ENCODE data around the gene CMSS1.
"Not testable (repeated sequence)": the region's sequence is repeated elsewhere in the genome, so short reads cannot be mapped to it uniquely, and the experiment has no call there.

Gene CMSS1

DNA sequence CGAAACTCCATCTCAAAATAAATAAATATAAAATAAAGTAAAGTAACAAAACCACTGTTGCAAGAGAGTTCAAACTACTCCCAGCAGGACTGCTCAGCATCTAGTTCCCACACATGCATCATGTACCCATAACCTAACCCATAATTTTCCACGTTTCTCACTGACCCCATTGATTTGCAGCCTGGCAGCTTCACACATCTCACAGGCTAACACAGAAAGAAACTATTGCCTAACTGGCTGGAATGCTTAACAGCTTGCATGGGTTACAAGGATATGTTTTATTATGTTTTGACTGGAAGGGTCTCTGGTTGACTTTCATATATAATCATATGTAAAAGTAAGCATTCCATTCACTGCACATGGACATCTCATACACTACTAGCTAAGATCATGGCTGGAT is 387.5 kb downstream of the CMSS1 start:
- DNase-seq, result no peak

DNA sequence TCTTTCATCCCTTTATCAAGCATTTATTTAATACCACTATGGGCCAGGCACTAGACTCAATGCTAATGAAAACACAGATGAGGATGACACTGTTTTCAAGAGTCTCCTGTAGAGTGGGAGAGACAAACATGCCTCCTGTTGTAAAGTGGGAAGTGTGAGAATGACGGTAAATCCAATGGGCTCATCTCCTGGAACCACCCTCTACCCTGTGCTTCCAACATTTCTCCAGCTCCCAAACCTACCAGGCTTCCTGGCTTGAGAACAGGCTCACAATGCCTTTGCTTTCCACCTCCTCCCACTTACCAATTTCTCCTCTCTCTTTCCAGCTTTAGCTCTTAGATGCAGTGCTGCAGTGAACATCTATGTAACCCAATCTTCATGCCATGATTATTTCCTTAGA is 389.0 kb downstream of the CMSS1 start:
- no peak for DNase-seq

DNA sequence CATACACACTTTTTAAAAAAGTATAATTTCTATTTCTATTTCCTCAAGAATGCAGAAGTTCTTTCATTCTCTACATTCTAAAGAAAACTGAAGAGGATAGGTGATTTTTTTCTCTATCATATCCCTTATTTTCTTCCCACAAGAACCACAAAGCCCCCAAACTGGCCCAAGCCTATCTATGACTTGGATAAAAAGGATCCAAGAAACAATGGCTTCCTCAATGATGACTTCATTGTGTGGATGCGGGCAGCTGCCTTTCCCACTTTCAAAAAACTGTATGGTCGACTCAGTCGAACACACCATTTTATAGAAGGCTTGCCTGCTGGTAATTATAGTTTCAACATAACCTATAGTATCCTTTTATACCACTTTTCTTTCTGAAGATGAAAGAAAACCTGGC is 390.2 kb downstream of the CMSS1 start:
- DNase-seq, result no peak

DNA sequence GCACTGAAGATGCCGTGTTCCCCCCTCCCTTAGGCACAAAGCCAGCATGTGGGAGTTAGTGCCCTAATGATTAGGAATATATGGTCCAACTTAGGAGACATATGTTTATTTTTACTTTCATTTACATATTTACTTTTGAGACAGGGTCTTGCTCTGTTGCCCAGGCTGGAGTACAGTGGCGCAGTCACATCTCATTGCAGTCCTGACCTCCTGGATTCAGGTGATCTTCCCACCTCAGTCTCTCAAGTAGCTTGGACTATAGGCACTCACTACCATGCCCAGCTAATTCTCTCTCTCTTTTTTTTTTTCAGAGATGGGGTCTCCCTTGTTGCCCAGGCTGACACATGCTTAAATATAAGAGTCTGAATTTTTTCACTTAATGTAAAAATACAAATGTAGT is 391.5 kb downstream of the CMSS1 start:
- DNase-seq, result no peak

DNA sequence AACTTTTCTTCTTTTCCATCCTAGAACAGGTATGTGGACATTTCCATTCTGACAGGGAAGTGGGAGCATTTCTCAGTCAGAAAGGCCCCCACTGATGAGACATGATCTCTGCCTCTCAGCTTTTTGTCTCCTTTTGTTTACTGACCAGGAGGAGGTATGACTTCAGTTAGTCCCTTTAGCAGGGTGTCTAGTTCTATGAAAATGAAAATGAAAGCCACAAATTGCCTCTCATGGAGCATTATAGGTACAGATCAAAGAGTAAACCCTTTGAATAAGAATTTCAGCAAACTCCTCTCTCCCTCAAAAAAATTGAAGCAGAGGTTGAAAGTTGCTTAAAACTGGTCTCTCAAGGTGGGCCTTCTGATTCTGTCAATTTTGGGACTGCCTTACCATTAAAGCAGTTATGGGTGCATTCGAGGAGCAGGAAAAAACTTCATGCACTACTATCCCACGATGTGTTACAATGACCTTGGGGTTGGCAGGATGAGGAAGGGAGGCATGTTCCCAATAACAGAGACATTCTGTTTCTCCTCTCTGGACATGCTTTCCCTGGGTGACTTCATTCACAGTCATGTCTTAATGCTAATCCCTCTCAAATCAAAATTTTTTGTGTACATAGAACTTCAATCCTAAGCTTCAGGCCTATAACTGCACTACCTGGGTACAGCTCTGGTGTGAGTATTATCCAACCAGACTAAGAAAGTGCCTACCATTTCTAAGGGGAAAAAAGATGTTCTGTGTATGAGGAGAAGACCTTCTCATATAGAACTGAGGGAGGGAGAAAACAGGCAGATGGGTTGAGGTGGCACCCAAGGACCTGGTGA is 392.5 kb downstream of the CMSS1 start:
- DNase-seq, result peak; percentile 28

DNA sequence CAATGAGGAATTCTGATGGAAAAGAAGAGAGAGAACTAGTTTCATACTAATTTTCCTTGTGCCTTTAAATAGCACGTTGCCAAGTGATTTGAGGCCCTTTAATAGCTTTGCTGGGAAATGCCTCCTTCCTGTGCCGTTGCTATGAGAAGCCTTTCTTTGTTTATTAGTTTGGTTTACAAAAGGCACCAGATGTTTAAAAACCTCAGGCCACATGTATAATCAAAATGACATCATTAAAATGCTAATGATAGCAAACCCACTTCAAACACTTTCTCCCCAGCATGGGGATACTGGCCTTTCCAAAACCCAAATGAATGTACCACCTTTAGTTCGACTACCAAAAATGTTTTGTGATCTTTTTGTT is 393.1 kb downstream of the CMSS1 start:
- DNase-seq, result peak; percentile 37

DNA sequence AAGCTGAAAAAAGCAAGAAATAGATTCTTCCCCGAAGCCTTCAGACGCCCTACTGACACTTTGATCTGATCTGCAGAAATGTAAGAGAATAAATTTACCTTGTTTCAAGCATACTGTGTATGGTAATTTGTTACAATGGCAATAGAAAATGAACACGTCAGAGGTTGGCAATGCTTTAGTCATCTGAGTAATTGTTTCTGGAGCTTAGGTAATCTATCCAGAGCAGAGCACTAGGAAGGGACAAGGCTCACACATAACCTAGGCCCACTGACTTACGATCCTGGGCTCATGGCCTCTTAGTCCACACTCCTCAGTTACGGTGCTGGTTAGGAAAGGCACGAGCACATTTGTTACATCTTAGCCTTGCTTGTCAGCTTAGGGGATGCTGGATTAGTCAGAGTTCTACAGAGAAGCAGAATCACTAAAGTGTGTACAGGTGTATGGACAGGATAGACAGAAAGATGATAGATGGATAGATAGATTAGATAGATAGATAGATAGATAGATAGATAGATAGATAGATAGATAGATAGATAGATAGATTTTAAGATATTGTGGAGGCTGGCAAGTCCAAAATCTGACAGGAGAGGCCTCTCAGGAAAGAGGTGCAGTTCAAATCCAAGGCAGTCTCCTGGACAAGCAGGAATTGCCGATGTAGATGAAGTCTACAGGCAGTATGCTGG is 396.4 kb downstream of the CMSS1 start:
- DNase-seq, result no peak

DNA sequence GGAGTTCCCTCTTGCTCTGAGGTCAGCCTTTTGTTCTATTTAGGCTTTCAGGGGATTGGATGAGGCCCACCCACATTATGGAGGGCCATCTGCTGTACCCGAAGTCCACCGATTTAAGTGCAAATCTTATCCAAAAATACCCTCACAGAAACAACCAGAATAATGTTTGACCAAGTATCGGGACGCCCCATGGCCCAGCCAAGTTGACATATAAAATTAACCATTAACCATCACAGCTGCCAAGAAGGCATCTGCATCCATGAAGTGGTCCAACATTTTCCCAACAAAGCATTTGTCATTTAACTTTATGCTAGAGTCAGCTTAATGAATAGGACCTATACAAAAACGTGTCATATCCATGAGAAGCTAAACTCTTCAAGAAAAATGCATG is 396.9 kb downstream of the CMSS1 start:
- no peak for DNase-seq

DNA sequence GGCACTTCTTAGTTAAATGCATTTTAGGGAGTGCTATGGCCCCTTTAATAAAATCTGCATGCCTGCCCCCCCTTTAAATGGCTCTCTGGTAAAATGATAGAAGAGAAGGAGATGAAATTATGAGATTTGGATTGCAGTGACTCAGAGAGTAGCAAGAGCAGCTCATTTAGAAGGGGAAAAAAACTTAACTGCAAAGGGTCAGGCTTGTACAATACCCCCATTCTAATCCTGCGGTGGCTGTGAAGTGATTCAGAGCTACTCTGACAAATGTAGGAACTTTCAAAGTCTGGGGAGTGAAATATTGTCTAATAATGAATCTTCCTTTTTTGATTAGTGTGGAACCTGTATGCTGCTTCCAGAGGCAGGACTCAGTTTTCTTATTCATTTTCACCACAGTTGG is 399.1 kb downstream of the CMSS1 start:
- no peak for DNase-seq

DNA sequence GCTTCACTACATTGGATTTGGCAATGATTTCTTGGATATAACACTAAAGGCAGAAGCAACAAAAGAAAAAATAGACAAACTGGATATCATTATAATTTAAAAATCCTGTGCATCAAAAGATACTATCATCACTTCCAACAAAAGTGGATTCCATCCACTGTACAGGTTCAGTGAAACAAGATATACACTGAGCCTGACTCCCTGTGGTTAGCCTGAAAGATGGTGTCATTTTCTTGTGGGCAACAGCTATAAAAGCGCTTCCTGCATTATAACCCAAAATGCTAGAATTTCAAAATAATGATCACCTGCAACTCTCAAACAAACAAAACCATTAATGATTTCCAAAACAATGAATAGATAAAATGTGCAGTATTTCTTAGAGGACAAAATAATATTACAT is 403.5 kb downstream of the CMSS1 start:
- DNase-seq, result no peak

DNA sequence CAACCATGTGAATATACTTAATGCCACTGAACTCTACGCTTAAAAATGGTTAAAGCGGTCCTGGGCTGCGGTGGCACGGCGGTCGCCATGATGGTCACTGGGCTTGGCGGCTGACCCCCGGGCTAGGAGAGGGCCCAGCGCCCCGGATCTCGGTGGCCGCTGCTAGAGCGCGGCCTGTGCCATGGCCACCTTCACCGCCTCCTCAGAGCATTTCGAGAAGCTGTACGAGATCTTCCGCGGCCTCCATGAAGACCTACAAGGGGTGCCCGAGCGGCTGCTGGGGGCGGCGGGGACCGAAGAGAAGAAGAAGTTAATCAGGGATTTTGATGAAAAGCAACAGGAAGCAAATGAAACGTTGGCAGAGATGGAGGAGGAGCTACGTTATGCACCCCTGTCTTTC is 407.5 kb downstream of the CMSS1 start:
- no peak for DNase-seq

DNA sequence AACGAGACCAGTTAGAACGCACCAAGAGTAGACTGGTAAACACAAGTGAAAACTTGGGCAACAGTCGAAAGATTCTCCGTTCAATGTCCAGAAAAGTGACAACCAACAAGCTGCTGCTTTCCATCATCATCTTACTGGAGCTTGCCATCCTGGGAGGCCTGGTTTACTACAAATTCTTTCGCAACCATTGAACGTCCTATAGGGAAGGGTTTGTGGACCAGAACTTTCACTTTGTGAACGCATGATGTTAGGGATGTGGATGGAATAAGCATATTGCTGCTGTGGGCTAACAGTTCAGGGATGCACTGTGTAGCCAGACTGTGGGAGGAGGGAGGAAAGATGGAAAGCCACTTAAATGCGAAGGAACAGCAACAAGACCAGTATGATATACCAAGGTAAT is 408.2 kb downstream of the CMSS1 start:
- DNase-seq, result no peak

DNA sequence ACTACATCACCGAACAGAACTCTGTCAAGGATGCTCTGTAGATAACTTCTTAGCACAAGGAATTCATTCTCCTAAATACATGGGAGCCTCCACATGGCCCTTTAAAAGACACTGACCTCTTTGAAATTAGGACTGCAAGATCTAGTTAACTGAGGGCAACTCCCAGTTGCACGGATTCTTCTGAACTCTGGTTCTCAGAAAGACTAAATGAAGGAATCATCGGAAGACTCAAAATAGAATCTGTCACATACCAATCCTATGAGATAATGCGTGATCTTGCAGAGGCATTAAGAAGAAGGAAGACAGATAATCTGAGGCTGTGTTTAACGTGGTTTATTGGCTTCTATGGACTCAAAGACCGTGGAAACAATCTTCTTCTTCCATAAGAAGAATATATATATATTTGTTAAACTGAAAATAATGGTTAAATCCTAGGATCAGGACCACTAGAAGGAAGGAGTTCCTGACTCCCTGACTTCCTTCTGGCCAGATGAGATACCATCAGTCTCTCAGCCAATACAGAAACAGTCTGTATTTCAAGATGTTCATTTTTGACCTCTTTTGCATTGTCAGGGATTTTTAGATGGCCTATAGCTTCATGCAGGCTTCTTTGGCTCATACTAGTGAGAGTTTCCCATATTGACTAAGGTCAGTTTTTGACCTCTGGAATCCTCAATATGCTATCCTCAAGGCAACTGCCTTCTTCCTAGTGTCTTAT is 409.2 kb downstream of the CMSS1 start:
- no peak for DNase-seq

DNA sequence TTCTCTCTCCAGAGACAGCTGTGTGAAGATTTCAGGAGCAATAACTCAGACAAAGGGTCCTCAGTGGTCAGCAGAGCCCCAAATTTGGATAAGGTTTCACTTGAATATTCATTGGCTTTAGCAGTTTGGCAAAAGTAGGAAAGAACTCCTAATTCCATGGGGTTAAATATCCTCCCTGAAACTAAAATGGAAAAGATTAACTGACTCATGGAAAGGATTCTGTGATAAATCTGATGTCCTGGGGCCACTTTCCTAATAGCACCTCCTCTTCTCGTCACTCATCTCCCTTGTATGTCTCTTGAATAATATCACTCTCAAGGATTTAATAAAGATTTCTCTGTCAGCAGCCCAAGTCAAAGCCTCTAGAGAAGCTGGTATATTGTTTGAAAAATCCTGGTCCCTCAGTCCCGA is 409.9 kb downstream of the CMSS1 start:
- no peak for DNase-seq

DNA sequence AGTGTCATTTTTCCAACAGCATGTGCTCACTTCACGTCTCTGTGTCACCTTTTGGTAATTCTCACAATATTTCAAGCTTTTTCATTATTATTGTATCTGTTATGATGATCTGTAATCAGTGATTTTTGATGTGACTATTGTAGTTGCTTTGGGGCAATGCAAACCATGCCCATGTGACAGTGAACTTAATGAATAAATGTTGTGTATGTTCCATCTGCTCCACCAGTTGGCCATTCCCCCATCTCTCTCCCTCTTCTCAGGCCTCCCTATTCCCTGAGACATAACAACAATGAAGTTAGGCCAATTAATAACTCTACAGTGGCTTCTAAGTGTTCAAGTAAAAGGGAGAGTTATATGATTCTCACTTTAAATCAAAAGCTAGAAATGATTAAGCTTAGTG is 410.6 kb downstream of the CMSS1 start:
- DNase-seq, result no peak

DNA sequence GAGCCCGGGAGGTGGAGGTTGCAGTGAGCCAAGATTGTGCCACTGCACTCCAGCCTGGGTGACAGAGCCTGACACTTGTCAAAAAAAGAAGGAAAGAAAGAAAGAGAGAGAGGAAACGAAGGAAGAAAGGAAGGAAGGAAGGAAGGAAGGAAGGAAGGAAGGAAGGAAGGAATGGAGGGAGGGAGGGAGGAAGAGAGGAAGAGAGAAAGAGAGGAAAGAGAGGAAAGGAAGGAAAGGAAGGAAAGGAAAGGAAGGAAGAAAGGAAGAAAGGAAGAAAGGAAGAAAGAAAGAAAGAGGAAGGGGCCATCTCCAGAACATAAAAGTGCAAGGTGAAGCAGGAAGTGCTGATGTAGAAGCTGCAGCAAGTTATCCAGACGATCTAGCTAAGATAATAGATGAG is 411.5 kb downstream of the CMSS1 start:
- DNase-seq, result not testable (repeated sequence)

DNA sequence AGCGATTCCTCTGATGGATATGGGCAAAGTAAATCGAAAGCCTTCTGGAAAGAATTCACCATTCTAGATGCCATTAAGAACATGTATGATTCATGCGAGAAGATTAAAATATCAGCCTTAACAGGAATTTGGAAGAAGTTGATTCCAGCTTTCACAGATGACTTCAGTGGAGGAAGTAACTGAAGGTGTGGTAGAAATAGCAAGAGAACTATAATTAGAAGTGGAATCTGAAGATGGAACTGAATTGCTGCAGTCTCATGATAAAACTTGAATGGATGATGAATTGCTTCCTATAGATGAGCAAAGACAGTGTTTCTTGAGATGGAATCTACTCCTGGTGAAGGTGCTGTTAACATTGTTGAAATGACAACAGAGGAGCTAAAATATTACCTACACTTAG is 413.0 kb downstream of the CMSS1 start:
- no peak for DNase-seq

Measured in NCI-H146 (cell line).